Adrenal gland (tissue), 5 donors: ENCODE results near the gene VWDE.

Experiments used
- CTCF ChIP-seq, 6 experiments: fragments of 450-650 bp in 4 of 6; fragments of 200-600 bp in 2 of 6; sonication (generic) in 1 of 6; IDR thresholded peaks; 1 replicate in 5 of 6; 2 replicates in 1 of 6; pipeline versions ENCODE4 v1.5.1 to v1.8.0; 2016 to 2021; ENCODE audit warnings: antibody characterized with exemption in 6 of 6, mild to moderate bottlenecking in 2 of 6, moderate library complexity in 1 of 6
- POLR2A ChIP-seq, 2 donors: fragments of 450-650 bp; IDR thresholded peaks; one replicate each; pipeline ENCODE4 v1.6.1; 2017; ENCODE audit warnings: antibody characterized with exemption in 2 of 2, mild to moderate bottlenecking in 2 of 2, moderate library complexity in 1 of 2
- donor health status: DM: no; HTN: no; CAD: no.

GRCh38 chr7:12317675-12318074 is 86.0 kb downstream of the VWDE start:
- TF ChIP-seq CTCF (IDR thresholded peaks at IDR 0.05) (no peak), POLR2A (IDR thresholded peaks at IDR 0.05) (no peak)
